NCI-H1105 treated with DMSO at 0.1 percent for 48 hours (cell line): Measurements from ENCODE around the gene HDAC7.
"Not testable (repeated sequence)": the region's sequence is repeated elsewhere in the genome, so short reads cannot be mapped to it uniquely, and the experiment has no call there.

Source experiments
- DNase-seq: peaks from one replicate; lab custom pipeline; 2025; lab: John Stamatoyannopoulos, UW

Gene HDAC7

GRCh38 chr12:47849261-47849660, 29.6 kb upstream of the HDAC7 start:
- no peak for DNase-seq

- DNase-seq = no peak
Observed at GRCh38 chr12:47848853-47849252, 29.1 kb upstream of the HDAC7 start.

- DNase-seq = no peak
Observed at GRCh38 chr12:47846294-47846996, 26.7 kb upstream of the HDAC7 start.

- no peak for DNase-seq
Observed at GRCh38 chr12:47845081-47845480, 25.4 kb upstream of the HDAC7 start.

- DNase-seq = no peak
Observed at GRCh38 chr12:47844264-47845019, 24.7 kb upstream of the HDAC7 start.

- no peak for DNase-seq
Observed at GRCh38 chr12:47843226-47843980, 23.7 kb upstream of the HDAC7 start.

- not testable (repeated sequence) for DNase-seq
Observed at GRCh38 chr12:47842543-47842942, 22.8 kb upstream of the HDAC7 start.

GRCh38 chr12:47841910-47842309, 22.2 kb upstream of the HDAC7 start:
- no peak for DNase-seq

- no peak for DNase-seq
Observed at GRCh38 chr12:47841501-47841900, 21.8 kb upstream of the HDAC7 start.

GRCh38 chr12:47840571-47840970, 20.9 kb upstream of the HDAC7 start:
- no peak for DNase-seq

GRCh38 chr12:47839214-47839876, 19.6 kb upstream of the HDAC7 start:
- no peak for DNase-seq

GRCh38 chr12:47838286-47838931, 18.7 kb upstream of the HDAC7 start:
- peak; percentile 9 for DNase-seq

- DNase-seq = peak; percentile 79
Observed at GRCh38 chr12:47837190-47838171, 17.8 kb upstream of the HDAC7 start.

- DNase-seq = no peak
Observed at GRCh38 chr12:47835831-47836155, 16.1 kb upstream of the HDAC7 start.

GRCh38 chr12:47835006-47835830, 15.5 kb upstream of the HDAC7 start:
- DNase-seq = no peak

- DNase-seq = no peak
Observed at GRCh38 chr12:47834199-47834903, 14.6 kb upstream of the HDAC7 start.

- no peak for DNase-seq
Observed at GRCh38 chr12:47833591-47834012, 13.9 kb upstream of the HDAC7 start.

GRCh38 chr12:47832263-47832933, 12.7 kb upstream of the HDAC7 start:
- DNase-seq = no peak

- no peak for DNase-seq
Observed at GRCh38 chr12:47829584-47829983, 9.9 kb upstream of the HDAC7 start.
